DMS 273 (cell line): ENCODE measurements around the gene PRDX4.
"Not testable (repeated sequence)": the region's sequence is repeated elsewhere in the genome, so short reads cannot be mapped to it uniquely, and the experiment has no call there.

Source experiments
- DNase-seq: peaks from one replicate; lab custom pipeline; 2025; ENCODE audit not compliant: unreplicated experiment; lab: John Stamatoyannopoulos, UW

PRDX4 gene

GRCh38 chrX:23670528-23670927 lies 3.2 kb downstream of the PRDX4 start:
- DNase-seq = no peak

GRCh38 chrX:23673108-23673507 lies 5.8 kb downstream of the PRDX4 start:
- DNase-seq = no peak

- not testable (repeated sequence) for DNase-seq
Observed at GRCh38 chrX:23676486-23676885, 9.2 kb downstream of the PRDX4 start.

GRCh38 chrX:23692166-23692565 lies 24.9 kb downstream of the PRDX4 start:
- no peak for DNase-seq

GRCh38 chrX:23694606-23695005 lies 27.3 kb downstream of the PRDX4 start:
- peak; percentile 85 for DNase-seq

- no peak for DNase-seq
Observed at GRCh38 chrX:23699636-23700194, 32.4 kb downstream of the PRDX4 start.

- no peak for DNase-seq
Observed at GRCh38 chrX:23704673-23705206, 37.4 kb downstream of the PRDX4 start.

GRCh38 chrX:23705235-23705634 lies 37.9 kb downstream of the PRDX4 start:
- no peak for DNase-seq

GRCh38 chrX:23720117-23720677 lies 52.9 kb downstream of the PRDX4 start:
- no peak for DNase-seq

GRCh38 chrX:23726191-23726590 lies 58.9 kb downstream of the PRDX4 start:
- no peak for DNase-seq

- DNase-seq = no peak
Observed at GRCh38 chrX:23727206-23727605, 59.9 kb downstream of the PRDX4 start.

- DNase-seq = no peak
Observed at GRCh38 chrX:23729214-23729613, 61.9 kb downstream of the PRDX4 start.

GRCh38 chrX:23731951-23732350 lies 64.7 kb downstream of the PRDX4 start:
- no peak for DNase-seq

- no peak for DNase-seq
Observed at GRCh38 chrX:23732704-23733103, 65.4 kb downstream of the PRDX4 start.
